ENCODE results near the gene PPP6R3. TPM values are rescaled to one million over a fixed set of nuclear protein-coding genes. Genes with fewer than 3 reads are reported as not detected.

The PPP6R3 gene
- polyA plus RNA-seq, 1 of the 3 experiments (the other 2 are of a cell fraction), result 28.1 TPM

DNA sequence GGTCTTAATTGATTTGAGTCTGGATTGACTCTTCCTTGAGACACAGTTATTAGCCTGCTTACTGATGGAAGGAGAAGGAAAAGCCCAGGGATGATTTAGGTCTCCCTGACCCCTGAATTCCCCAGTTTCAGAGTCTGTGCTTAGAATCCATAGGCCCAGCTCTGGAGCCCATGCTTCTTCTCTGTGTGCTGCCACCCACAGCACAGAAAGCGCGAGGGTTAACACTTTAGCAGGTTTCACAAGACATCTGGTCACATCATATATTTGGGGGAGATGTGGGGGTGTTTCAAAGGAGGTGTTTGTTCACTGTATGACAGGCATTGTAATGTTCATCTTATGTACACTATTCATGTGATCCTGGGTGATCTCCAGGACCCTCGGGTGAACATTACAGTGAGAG, 107.0 kb downstream of the PPP6R3 start:
- H3K9me3 ChIP-seq, result no peaks in the 10 kb centered on the region
- H4K20me1 ChIP-seq (ENCODE audit: insufficient read depth), result peaks cover 7% of the 10 kb centered on the region; the same call in 1 of the 2 replicates
- H3K36me3 ChIP-seq (replicated peaks in 1 of 2; ENCODE audit: control insufficient read depth in 1 of 2, insufficient read depth in 2 of 2, low read length in 1 of 2), result peaks cover 65 to 70% of the 10 kb centered on the region in 2 experiments
- CTCF ChIA-PET, result no interaction called here
- H3K79me2 ChIP-seq (ENCODE audit: insufficient read depth), result peaks cover 35% of the 10 kb centered on the region
- POLR2A ChIA-PET, result no interaction called here
- no peak overlapping the region for H3K4me2 ChIP-seq
- TF ChIP-seq FOXM1 (IDR thresholded peaks at IDR 0.05; ENCODE audit: low read depth), result no peak
- TF ChIP-seq, protein P1, sequence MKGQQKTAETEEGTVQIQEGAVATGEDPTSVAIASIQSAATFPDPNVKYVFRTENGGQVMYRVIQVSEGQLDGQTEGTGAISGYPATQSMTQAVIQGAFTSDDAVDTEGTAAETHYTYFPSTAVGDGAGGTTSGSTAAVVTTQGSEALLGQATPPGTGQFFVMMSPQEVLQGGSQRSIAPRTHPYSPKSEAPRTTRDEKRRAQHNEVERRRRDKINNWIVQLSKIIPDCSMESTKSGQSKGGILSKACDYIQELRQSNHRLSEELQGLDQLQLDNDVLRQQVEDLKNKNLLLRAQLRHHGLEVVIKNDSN (IDR thresholded peaks at IDR 0.05; ENCODE audit: borderline replicate concordance, low read depth), result no peak
- TF ChIP-seq, protein P2, sequence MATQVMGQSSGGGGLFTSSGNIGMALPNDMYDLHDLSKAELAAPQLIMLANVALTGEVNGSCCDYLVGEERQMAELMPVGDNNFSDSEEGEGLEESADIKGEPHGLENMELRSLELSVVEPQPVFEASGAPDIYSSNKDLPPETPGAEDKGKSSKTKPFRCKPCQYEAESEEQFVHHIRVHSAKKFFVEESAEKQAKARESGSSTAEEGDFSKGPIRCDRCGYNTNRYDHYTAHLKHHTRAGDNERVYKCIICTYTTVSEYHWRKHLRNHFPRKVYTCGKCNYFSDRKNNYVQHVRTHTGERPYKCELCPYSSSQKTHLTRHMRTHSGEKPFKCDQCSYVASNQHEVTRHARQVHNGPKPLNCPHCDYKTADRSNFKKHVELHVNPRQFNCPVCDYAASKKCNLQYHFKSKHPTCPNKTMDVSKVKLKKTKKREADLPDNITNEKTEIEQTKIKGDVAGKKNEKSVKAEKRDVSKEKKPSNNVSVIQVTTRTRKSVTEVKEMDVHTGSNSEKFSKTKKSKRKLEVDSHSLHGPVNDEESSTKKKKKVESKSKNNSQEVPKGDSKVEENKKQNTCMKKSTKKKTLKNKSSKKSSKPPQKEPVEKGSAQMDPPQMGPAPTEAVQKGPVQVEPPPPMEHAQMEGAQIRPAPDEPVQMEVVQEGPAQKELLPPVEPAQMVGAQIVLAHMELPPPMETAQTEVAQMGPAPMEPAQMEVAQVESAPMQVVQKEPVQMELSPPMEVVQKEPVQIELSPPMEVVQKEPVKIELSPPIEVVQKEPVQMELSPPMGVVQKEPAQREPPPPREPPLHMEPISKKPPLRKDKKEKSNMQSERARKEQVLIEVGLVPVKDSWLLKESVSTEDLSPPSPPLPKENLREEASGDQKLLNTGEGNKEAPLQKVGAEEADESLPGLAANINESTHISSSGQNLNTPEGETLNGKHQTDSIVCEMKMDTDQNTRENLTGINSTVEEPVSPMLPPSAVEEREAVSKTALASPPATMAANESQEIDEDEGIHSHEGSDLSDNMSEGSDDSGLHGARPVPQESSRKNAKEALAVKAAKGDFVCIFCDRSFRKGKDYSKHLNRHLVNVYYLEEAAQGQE (IDR thresholded peaks at IDR 0.05; ENCODE audit: low read depth, low read length), result no peak
- no peak for TF ChIP-seq NRF1 (IDR thresholded peaks at IDR 0.05; ENCODE audit: low read depth, low read length)
- no peak for TF ChIP-seq RAD21 (IDR thresholded peaks at IDR 0.05; ENCODE audit: low read length)
- TF ChIP-seq EZH2phosphoT487 (IDR thresholded peaks at IDR 0.05; ENCODE audit: borderline replicate concordance, low read depth), result no peak
- TF ChIP-seq NFIC (IDR thresholded peaks at IDR 0.05; ENCODE audit: borderline replicate concordance), result no peak
- no peak for TF ChIP-seq RXRA (IDR thresholded peaks at IDR 0.05; ENCODE audit: borderline replicate concordance, low read depth)
- TF ChIP-seq, protein P3, sequence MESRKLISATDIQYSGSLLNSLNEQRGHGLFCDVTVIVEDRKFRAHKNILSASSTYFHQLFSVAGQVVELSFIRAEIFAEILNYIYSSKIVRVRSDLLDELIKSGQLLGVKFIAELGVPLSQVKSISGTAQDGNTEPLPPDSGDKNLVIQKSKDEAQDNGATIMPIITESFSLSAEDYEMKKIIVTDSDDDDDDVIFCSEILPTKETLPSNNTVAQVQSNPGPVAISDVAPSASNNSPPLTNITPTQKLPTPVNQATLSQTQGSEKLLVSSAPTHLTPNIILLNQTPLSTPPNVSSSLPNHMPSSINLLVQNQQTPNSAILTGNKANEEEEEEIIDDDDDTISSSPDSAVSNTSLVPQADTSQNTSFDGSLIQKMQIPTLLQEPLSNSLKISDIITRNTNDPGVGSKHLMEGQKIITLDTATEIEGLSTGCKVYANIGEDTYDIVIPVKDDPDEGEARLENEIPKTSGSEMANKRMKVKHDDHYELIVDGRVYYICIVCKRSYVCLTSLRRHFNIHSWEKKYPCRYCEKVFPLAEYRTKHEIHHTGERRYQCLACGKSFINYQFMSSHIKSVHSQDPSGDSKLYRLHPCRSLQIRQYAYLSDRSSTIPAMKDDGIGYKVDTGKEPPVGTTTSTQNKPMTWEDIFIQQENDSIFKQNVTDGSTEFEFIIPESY (IDR thresholded peaks at IDR 0.05; ENCODE audit: borderline replicate concordance, low read depth), result no peak
- no peak for TF ChIP-seq CHD2 (IDR thresholded peaks at IDR 0.05; ENCODE audit: low read length, partially characterized antibody)
- no peak for TF ChIP-seq TEAD4 (IDR thresholded peaks at IDR 0.05; ENCODE audit: borderline replicate concordance, insufficient read depth)
- no peak for TF ChIP-seq GABPA (IDR thresholded peaks at IDR 0.05; ENCODE audit: low read depth)
- TF ChIP-seq, protein P4, sequence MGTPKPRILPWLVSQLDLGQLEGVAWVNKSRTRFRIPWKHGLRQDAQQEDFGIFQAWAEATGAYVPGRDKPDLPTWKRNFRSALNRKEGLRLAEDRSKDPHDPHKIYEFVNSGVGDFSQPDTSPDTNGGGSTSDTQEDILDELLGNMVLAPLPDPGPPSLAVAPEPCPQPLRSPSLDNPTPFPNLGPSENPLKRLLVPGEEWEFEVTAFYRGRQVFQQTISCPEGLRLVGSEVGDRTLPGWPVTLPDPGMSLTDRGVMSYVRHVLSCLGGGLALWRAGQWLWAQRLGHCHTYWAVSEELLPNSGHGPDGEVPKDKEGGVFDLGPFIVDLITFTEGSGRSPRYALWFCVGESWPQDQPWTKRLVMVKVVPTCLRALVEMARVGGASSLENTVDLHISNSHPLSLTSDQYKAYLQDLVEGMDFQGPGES (IDR thresholded peaks at IDR 0.05; ENCODE audit: low read depth, low read length), result no peak
- TF ChIP-seq, protein P5, sequence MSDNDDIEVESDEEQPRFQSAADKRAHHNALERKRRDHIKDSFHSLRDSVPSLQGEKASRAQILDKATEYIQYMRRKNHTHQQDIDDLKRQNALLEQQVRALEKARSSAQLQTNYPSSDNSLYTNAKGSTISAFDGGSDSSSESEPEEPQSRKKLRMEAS (IDR thresholded peaks at IDR 0.05; ENCODE audit: low read depth), result no peak
- no peak for TF ChIP-seq MXI1 (IDR thresholded peaks at IDR 0.05; ENCODE audit: low read depth, low read length)
- TF ChIP-seq FOXJ3 (CRISPR knock-in tag; IDR thresholded peaks at IDR 0.05), result no peak
- H3K27me3 ChIP-seq (ENCODE audit: insufficient read depth), result no peaks in the 10 kb centered on the region
- no peak overlapping the region for H3K9ac ChIP-seq
- no peak overlapping the region for H2AFZ ChIP-seq (ENCODE audit: low read depth)
- 89% methylated on average over 3 of the region's 3 CpGs for WGBS (ENCODE audit: low lambda C conversion rate)
- H3K27ac ChIP-seq (ENCODE audit: low read depth in 2 of 2, low read length in 1 of 2), result no peak overlapping the region; a peak in 1 of 4 replicates
- DNase-seq, result no peak
- peaks cover 12% of the 10 kb centered on the region for H3F3A ChIP-seq (replicated peaks; ENCODE audit: insufficient read depth)
- no peak overlapping the region for H3K4me3 ChIP-seq (ENCODE audit: low read depth in 2 of 2, low read length in 1 of 2)
- no peaks in the 10 kb centered on the region for H3K9me2 ChIP-seq
- H3K4me1 ChIP-seq (ENCODE audit: control insufficient read depth in 1 of 2, insufficient read depth in 2 of 2, low read depth in 1 of 2, low read length in 1 of 2), result no peaks in the 10 kb centered on the region; a peak in 2 of 4 replicates

All from SK-N-SH (cell line).